ENCODE results near the gene FDX2. TPM values are rescaled to one million over a fixed set of nuclear protein-coding genes. Genes with fewer than 3 reads are reported as not detected.

The FDX2 gene
- total RNA-seq, 1 donor from 2014 or later: 25.0 TPM

GRCh38 chr19:10293637-10294367, 22.0 kb downstream of the FDX2 start:
- Histone ChIP-seq H3K27me3 (peaks cover 24% of the 10 kb centered on the region), H3K27ac (no peak overlapping the region), H3K36me3 (no peaks in the 10 kb centered on the region), H3K4me3 (no peak overlapping the region), H3K4me1 (peaks cover 63% of the 10 kb centered on the region), H3K9me3 (no peaks in the 10 kb centered on the region)
- intact Hi-C loops (cut with DNase I): no loop called here
- TF ChIP-seq POLR2A (IDR thresholded peaks at IDR 0.05) (no peak), POLR2AphosphoS5 (IDR thresholded peaks at IDR 0.05; ENCODE audit: insufficient read depth in 1 of 2, low read depth in 1 of 2) (no peak), CTCF (IDR thresholded peaks at IDR 0.05) (no peak)
- DNase-seq (ENCODE audit: extremely low spot score in 2 of 2): no peak

- no peaks in the 10 kb centered on the region for H3K36me3 ChIP-seq
- no peak overlapping the region for H3K27ac ChIP-seq
- H3K9me3 ChIP-seq: no peaks in the 10 kb centered on the region
- no peak for DNase-seq (ENCODE audit: extremely low spot score in 2 of 2)
- no peak for TF ChIP-seq CTCF (IDR thresholded peaks at IDR 0.05)
- TF ChIP-seq POLR2A (IDR thresholded peaks at IDR 0.05): no peak
- TF ChIP-seq POLR2AphosphoS5 (IDR thresholded peaks at IDR 0.05; ENCODE audit: insufficient read depth in 1 of 2, low read depth in 1 of 2): no peak
- intact Hi-C loops (cut with DNase I): no loop called here
- peak overlapping the region; percentile 37 to 56 for H3K4me3 ChIP-seq
- peaks cover 71% of the 10 kb centered on the region for H3K4me1 ChIP-seq
- peaks cover 24% of the 10 kb centered on the region for H3K27me3 ChIP-seq
Measured at GRCh38 chr19:10292789-10293636, 22.8 kb downstream of the FDX2 start.

GRCh38 chr19:10292206-10292788, 23.5 kb downstream of the FDX2 start:
- Histone ChIP-seq H3K27me3 (peaks cover 24% of the 10 kb centered on the region), H3K4me1 (peaks cover 78% of the 10 kb centered on the region), H3K36me3 (no peaks in the 10 kb centered on the region), H3K27ac (no peak overlapping the region), H3K9me3 (no peaks in the 10 kb centered on the region), H3K4me3 (peak overlapping the region; percentile 37 to 56)
- intact Hi-C loops (cut with DNase I): no loop called here
- TF ChIP-seq CTCF (IDR thresholded peaks at IDR 0.05) (no peak), POLR2A (IDR thresholded peaks at IDR 0.05) (no peak), POLR2AphosphoS5 (IDR thresholded peaks at IDR 0.05; ENCODE audit: insufficient read depth in 1 of 2, low read depth in 1 of 2) (no peak)
- peak in 1 of 2 donors; percentile 91 for DNase-seq (ENCODE audit: extremely low spot score in 2 of 2)

GRCh38 chr19:10291554-10292205, 24.1 kb downstream of the FDX2 start:
- intact Hi-C loops (cut with DNase I): no loop called here
- no peaks in the 10 kb centered on the region for H3K36me3 ChIP-seq
- no peak for DNase-seq (ENCODE audit: extremely low spot score in 2 of 2)
- peak overlapping the region; percentile 37 to 56 for H3K4me3 ChIP-seq
- no peak overlapping the region for H3K27ac ChIP-seq
- H3K27me3 ChIP-seq: peaks cover 24% of the 10 kb centered on the region
- H3K9me3 ChIP-seq: no peaks in the 10 kb centered on the region
- TF ChIP-seq CTCF (IDR thresholded peaks at IDR 0.05) (no peak), POLR2A (IDR thresholded peaks at IDR 0.05) (no peak), POLR2AphosphoS5 (IDR thresholded peaks at IDR 0.05; ENCODE audit: insufficient read depth in 1 of 2, low read depth in 1 of 2) (no peak)
- peaks cover 84% of the 10 kb centered on the region for H3K4me1 ChIP-seq
